ENCODE results near the gene C15orf40. TPM values are rescaled to one million over a fixed set of nuclear protein-coding genes. Genes with fewer than 3 reads are reported as not detected.

The C15orf40 gene
- total and polyA plus RNA-seq, 9 donors = 8.4 to 27.4 (median 18.0) TPM

DNA sequence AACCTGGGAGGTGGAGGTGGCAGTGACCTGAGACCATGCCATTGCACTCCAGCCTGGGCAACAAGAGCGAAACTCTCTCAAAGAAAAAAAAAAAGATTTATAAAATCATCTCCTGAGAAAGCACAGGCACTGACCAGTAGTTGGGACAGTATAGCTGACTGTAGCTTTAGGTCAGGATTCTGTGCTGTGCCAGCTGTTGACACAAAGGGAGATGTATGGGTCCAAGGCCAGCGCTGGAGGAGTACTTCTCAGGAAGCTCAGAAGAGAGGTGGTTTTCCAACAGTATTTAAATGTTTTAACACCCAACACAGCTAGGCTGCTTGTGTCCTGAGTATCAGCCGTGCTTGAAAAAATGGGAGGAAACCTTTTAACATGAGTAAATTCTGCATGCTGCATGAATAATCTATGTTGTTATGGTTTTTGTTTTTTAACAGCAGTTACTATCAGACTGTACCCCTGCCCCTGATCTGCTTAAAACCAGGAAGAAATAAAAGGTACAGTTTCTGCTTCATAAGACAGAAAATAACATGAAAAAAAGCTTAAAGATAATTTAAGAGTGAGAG lies 18.9 kb downstream of the C15orf40 start:
- TF ChIP-seq EP300 (IDR thresholded peaks at IDR 0.05) = no peak
- TF ChIP-seq POLR2A (IDR thresholded peaks at IDR 0.05) = no peak
- TF ChIP-seq, protein P1, sequence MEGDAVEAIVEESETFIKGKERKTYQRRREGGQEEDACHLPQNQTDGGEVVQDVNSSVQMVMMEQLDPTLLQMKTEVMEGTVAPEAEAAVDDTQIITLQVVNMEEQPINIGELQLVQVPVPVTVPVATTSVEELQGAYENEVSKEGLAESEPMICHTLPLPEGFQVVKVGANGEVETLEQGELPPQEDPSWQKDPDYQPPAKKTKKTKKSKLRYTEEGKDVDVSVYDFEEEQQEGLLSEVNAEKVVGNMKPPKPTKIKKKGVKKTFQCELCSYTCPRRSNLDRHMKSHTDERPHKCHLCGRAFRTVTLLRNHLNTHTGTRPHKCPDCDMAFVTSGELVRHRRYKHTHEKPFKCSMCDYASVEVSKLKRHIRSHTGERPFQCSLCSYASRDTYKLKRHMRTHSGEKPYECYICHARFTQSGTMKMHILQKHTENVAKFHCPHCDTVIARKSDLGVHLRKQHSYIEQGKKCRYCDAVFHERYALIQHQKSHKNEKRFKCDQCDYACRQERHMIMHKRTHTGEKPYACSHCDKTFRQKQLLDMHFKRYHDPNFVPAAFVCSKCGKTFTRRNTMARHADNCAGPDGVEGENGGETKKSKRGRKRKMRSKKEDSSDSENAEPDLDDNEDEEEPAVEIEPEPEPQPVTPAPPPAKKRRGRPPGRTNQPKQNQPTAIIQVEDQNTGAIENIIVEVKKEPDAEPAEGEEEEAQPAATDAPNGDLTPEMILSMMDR (IDR thresholded peaks at IDR 0.05) = no peak
- H3K4me3 ChIP-seq = no peak overlapping the region
- H3K27ac ChIP-seq = no peak overlapping the region
- no peak for DNase-seq
- no peaks in the 10 kb centered on the region for H3K27me3 ChIP-seq
- WGBS, 3 donors = 71 to 83% (median 74%) methylated on average over 3 of the region's 3 CpGs
- intact Hi-C loops (cut with DNase I) = loop anchor here in 1 of 4 donors (10.0 kb wide), 1 partner anchor 138 kb away; no protein-coding TSS in a partner anchor
- no peaks in the 10 kb centered on the region for H3K4me1 ChIP-seq (ENCODE audit: insufficient read depth)
- H3K36me3 ChIP-seq = no peaks in the 10 kb centered on the region
- no peaks in the 10 kb centered on the region for H3K9me3 ChIP-seq

DNA sequence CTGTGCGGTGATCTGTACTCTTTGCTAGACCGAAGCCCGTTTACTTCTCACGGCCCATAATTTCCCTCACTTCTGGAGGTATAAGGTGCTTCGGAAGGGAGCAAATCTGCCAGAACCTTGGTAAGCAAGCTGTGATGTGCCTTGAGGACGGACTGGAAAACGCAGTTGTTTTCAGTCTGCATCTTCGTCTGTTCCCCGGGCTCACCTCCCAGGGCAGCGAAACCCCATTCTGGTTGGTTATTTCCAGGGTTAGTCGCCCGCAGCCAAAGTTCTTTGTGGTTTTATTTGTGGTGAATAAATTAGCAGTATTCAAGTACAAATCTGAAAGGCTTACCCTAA lies 25.0 kb downstream of the C15orf40 start:
- Histone ChIP-seq H3K4me1 (ENCODE audit: insufficient read depth) (peaks cover 7% of the 10 kb centered on the region), H3K27me3 (no peaks in the 10 kb centered on the region), H3K27ac (no peak overlapping the region), H3K36me3 (no peaks in the 10 kb centered on the region), H3K4me3 (peak overlapping the region; percentile 87), H3K9me3 (no peaks in the 10 kb centered on the region)
- DNase-seq = no peak
- TF ChIP-seq POLR2A (IDR thresholded peaks at IDR 0.05) (no peak), EP300 (IDR thresholded peaks at IDR 0.05) (no peak)
- TF ChIP-seq, protein P1 (IDR thresholded peaks at IDR 0.05) = no peak
- 0% methylated on average over 12 of the region's 12 CpGs for WGBS, 3 donors
- intact Hi-C loops (cut with DNase I) = loop anchor here in 1 of 4 donors (10.0 kb wide), 1 partner anchor 442 kb away; the partner anchor contains the start of gene RPS17

DNA sequence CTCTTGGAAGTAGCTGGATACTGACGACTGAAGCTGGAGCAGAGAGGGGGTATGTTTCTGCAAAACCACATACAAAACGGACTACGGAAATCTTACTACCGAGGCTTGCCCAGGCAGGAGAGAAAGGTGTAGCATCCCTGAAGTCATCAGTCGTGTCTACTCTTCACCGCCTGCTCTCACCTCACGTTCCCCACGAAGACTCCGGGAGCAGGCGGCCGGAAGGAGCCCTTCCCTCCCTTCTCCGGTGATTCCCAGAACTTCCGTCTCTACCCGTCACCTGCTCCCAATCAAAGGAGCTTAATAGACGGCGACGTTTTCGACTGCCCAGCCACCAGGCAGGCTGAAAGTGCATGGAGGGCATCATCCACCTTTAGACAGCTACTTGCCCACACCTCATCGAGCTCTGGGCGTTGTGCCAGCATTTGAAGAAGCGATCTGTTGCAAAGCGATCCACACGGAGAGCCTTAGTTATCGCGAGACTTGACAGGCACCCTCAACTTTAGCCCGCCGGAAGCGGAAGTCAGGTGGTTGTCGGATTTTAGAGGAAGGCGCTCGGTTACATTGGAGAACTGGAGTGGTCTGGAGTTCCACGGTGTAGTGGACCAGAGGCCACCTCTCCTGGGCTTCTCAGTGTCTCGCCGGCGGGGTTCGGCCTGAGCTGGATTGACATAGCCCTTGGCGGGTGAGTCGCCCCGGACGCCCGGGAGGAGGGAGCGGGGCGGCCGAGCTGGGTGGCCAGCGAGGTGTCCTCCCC lies 25.6 kb downstream of the C15orf40 start, which contains the start of gene RAMAC:
RAMAC (plus strand) TSS at position 523 of the 754 bp plus-strand sequence. CDS start 2,809 bp downstream, outside the sequence.
- H3K4me3 ChIP-seq = peak within 1 kb of the TSS; percentile 87
- H3K9me3 ChIP-seq = no peaks in the 10 kb centered on the region
- no peaks in the 10 kb centered on the region for H3K27me3 ChIP-seq
- H3K36me3 ChIP-seq = no peaks in the 10 kb centered on the region
- intact Hi-C loops (cut with DNase I) = loop anchor here in 1 of 4 donors (10.0 kb wide), 1 partner anchor 441 kb away; the partner anchor contains the start of gene RPS17
- peaks cover 7% of the 10 kb centered on the region for H3K4me1 ChIP-seq (ENCODE audit: insufficient read depth)
- peak within 1 kb of the TSS in 1 of 2 donors; percentile 23 for H3K27ac ChIP-seq
- TF ChIP-seq EP300 (IDR thresholded peaks at IDR 0.05) = no peak
- peak; percentile 40 for TF ChIP-seq POLR2A (IDR thresholded peaks at IDR 0.05)
- TF ChIP-seq, protein P1 (IDR thresholded peaks at IDR 0.05) = peak in 1 of 3 donors; percentile 2
- 1% methylated on average over 36 to 45 of the region's 45 CpGs for WGBS, 3 donors
- DNase-seq = peak; percentile 89 to 92 (median 91)

DNA sequence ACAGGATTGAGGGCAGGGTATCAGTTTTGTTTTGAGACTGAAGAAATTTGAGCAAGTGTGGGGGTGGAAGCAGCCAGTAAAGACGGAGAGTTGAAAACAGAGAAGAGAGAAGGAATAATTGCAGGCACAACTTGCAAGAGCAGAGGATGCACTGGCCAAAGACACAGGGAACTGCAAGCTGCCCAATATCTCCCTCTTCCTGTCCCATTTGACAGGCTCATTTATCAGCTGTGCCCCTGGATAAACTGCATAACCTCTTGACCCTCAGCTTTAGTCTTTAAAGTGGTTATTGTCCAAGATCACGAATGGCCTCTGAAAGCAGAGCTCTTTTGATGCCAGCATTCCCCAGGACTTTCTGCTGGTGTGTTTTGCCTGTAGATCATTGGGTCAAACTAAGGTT lies 30.5 kb downstream of the C15orf40 start:
- TF ChIP-seq EP300 (IDR thresholded peaks at IDR 0.05) (no peak), POLR2A (IDR thresholded peaks at IDR 0.05) (no peak)
- TF ChIP-seq, protein P1 (IDR thresholded peaks at IDR 0.05) = no peak
- H3K9me3 ChIP-seq = no peaks in the 10 kb centered on the region

More for the DNA sequence above, 30.5 kb downstream of the C15orf40 start:
- H3K4me1 ChIP-seq (ENCODE audit: insufficient read depth) = peaks cover 4% of the 10 kb centered on the region
- intact Hi-C loops (cut with DNase I) = loop anchor here in 1 of 4 donors (10.0 kb wide), 1 partner anchor 436 kb away; the partner anchor contains the start of gene RPS17
- no peak overlapping the region for H3K4me3 ChIP-seq
- 38 to 56% (median 40%) methylated on average over 2 of the region's 2 CpGs for WGBS, 3 donors
- H3K27ac ChIP-seq = no peak overlapping the region
- no peaks in the 10 kb centered on the region for H3K36me3 ChIP-seq
- no peak for DNase-seq
- H3K27me3 ChIP-seq = no peaks in the 10 kb centered on the region

Data from ovary (tissue), 9 donors.